ENCODE measurements around the gene ADCY7.

The ADCY7 gene

DNA sequence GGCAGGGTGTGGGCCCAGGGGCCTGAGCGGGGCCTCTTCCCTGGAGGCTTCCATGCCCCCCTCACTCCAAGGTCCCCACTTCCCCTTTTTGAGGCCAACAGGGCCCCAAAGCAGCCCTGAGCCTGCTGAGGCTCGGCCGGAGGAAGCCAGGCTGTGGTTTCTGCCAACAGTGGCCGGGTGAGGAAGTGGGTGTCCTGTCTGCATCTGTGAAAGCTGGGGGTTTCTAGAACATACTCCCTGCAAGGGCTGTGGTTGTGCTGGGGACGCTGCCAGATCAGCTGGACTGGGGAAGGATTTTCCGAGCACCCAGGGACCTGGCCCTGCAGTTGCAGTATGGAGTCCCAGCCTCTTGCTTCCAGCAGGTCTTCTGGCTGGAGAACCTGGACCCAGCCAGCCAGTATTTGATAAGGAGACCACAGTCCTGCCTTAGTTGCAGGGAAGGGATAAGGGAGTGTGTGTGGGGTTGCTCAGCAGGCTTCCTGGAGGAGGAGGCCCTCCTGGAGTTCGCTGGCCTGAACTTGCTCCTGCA is 15.7 kb downstream of the ADCY7 start:
- no peak for DNase-seq (ENCODE audit: low read depth)

GRCh38 chr16:50282955-50283631 is 16.7 kb downstream of the ADCY7 start:
- no peak for DNase-seq (ENCODE audit: low read depth)

- no peak for DNase-seq (ENCODE audit: low read depth)
Measured at GRCh38 chr16:50284131-50284911, 18.0 kb downstream of the ADCY7 start.

DNA sequence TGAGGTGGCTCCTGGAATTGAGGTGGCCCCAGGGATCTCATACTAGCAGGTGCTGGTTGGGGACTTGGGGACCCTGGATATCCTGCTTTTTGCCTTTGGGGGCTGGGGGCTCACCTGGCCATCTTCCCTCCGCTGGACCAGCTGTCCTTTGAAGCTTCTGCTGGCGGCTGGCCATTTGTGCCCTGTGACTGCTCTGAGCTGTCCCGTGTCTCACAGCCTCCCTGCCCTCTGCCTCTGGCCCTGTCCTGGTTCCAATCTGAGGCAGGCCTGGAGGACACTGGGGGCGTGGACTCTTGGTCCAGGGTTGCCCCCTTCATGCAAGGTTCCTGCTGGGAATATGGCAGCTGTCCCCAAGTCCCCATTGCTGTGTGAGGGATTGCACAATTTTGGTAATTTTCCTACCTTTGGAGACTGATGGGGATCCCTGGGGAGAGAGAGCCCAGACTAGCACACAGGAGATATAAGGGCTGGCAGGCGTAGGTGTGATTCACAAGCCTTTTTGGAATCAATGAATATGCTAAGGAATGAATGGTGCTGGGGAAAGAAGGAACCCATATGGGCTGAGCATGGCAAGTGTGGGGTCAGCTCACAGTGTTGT is 19.2 kb downstream of the ADCY7 start:
- no peak for DNase-seq (ENCODE audit: low read depth)

- no peak for DNase-seq (ENCODE audit: low read depth)
Measured at GRCh38 chr16:50286681-50287080, 20.3 kb downstream of the ADCY7 start.

DNA sequence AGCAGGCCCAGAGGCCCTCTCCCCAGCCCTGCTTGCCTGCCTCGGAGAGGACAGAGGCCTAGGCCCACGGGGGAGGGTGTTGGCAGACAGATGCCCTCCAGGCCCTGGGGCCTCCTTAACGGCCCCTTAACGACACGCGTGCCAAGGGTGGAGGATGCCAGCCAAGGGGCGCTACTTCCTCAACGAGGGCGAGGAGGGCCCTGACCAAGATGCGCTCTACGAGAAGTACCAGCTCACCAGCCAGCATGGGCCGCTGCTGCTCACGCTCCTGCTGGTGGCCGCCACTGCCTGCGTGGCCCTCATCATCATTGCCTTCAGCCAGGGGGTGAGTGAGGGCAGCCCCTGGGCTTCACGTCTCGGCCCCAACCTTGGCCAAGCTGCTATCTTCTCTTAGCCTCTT is 21.7 kb downstream of the ADCY7 start:
- no peak for DNase-seq (ENCODE audit: low read depth)

- DNase-seq (ENCODE audit: low read depth): no peak
Measured at GRCh38 chr16:50288920-50289319, 22.6 kb downstream of the ADCY7 start.

GRCh38 chr16:50289950-50290764 is 23.8 kb downstream of the ADCY7 start:
- DNase-seq (ENCODE audit: low read depth): no peak

DNA sequence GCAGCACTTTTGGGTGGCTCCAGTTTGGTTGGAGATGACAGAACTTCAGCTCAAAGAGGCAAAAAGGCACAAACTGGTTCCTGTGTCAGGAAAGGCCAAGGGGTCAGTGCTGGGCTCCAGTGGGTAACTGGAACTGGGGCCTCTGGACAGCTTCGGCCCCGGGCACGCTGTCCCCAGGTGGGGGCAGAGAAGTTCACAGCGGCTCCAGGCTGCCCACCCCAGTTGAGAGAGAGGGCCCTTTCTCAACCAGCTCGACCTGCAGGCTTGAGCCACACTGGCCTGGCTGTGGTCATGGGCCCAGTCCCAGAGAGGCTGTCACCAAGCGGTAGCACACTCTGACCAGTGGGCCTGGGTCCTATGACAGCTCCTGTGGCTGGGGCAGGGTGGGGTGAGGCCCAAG is 24.5 kb downstream of the ADCY7 start:
- no peak for DNase-seq (ENCODE audit: low read depth)

- DNase-seq (ENCODE audit: low read depth): no peak
Measured at GRCh38 chr16:50291719-50292565, 25.6 kb downstream of the ADCY7 start.

- no peak for DNase-seq (ENCODE audit: low read depth)
Measured at GRCh38 chr16:50292566-50292948, 26.2 kb downstream of the ADCY7 start.

GRCh38 chr16:50293041-50293783 is 26.9 kb downstream of the ADCY7 start:
- DNase-seq (ENCODE audit: low read depth): no peak

GRCh38 chr16:50293994-50294855 is 27.9 kb downstream of the ADCY7 start:
- DNase-seq (ENCODE audit: low read depth): no peak

DNA sequence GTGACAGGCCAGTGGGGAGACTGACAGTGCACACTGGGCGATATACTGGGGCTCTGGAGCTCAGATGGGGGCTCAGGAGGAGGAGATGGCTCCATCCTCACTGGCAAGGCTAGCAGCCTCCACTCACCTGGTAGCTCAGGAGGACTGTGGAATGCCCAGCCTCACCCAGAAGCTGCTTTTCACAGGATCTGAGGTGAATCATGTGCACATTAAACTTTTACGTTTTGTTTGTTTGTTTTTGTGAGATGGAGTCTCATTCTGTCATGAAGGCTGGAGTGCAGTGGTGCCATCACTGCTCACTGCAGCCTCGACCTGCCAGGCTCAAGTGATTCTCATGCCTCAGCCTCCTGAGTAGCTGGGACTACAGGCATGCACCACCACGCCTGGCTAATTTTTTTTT is 28.6 kb downstream of the ADCY7 start:
- DNase-seq (ENCODE audit: low read depth): no peak

DNA sequence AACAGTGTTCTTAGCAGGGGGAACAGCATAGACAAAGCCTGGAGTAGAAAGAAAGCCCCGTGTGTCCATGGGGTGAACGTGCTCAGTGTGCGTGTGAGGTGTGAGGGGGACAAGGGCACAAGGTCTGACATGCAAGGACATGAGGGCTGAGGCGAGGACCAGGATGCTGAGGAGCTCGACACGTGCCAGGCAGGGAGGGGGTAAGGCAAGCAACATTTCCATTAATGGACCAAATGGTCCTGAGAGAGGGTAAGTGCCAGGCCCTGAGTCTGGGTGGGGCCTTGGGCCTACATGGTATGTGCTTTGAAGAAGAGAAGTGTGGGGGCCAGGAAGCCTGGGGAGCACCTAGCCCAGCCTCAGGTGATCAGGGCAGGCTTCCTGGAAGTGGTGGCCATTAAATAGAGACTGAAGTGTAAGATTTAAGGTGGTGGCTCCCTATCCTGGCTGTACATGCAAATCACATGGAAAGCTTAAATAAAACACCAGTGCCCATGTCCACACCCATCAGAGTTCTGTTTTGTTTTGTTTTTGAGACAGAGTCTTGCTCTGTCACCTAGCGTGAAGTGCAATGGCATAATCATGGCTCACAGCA is 29.3 kb downstream of the ADCY7 start:
- DNase-seq (ENCODE audit: low read depth): no peak

GRCh38 chr16:50296807-50297206 is 30.5 kb downstream of the ADCY7 start:
- no peak for DNase-seq (ENCODE audit: low read depth)

DNA sequence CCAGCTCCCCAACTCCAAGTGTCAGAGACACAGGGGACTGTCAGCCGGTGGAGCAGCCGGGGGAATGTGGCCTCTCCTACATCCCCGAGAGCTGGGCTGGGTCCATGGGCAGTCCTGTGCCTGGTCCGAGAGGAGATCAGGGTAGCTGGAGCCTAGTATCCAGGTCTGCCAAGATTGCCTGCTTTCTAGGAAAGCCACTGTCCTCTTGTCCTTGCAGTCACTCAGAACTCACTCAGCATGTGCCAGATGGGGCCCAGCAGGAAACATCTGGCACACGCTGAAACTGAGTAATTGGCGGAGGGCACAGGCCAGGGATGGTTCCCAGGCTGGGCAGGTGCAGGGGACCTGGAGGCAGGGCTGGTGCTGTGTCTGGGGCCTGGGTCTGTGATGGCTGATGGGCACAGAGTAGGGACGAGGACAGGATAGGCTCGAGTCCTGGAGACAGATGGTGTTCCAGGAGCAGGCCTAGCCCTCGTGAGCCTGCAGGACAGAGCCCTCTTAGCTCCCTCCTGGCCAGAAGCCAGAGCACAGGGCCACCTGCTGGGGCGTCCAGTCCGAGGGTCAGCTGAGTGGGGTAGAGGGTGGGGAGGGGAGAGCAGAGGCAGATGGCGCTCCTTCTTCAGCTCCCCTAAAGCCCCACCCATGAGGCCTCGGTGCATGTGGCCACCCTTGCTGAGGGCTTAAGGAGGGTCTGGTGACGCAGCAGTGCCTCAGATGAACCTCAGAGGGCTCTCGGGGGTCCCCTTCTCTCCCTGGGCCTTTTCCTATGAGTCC is 31.1 kb downstream of the ADCY7 start:
- no peak for DNase-seq (ENCODE audit: low read depth)

- DNase-seq (ENCODE audit: low read depth): no peak
Measured at GRCh38 chr16:50298075-50298460, 31.7 kb downstream of the ADCY7 start.
